IMR-90 (cell line): Measurements from ENCODE around the gene LRCH4.

Experiments used
- BHLHE40 ChIP-seq: fragments of 150-350 bp; IDR thresholded peaks from 2 replicates; pipeline ENCODE4 v1.6.1; 2016; ENCODE audit warnings: mild to moderate bottlenecking, low read depth, low read length
- CEBPB ChIP-seq: IDR thresholded peaks from 2 replicates; pipeline ENCODE4 v1.6.1; 2012; ENCODE audit warnings: low read depth, low read length, improper control_type of control experiment
- CHD1 ChIP-seq: IDR thresholded peaks from 2 replicates; pipeline ENCODE4 v1.6.1; 2012; ENCODE audit warnings: low read depth, low read length, improper control_type of control experiment
- CTCF ChIP-seq: conservative IDR thresholded peaks from 2 replicates; pipeline ENCODE4 v1.5.1; 2012; ENCODE audit warnings: mild to moderate bottlenecking, low read depth, low read length, improper control_type of control experiment
- FOS ChIP-seq: fragments of 150-350 bp; IDR thresholded peaks from 2 replicates; pipeline ENCODE4 v1.6.1; 2016; ENCODE audit warnings: low read depth, low read length
- MAFK ChIP-seq: IDR thresholded peaks from 2 replicates; pipeline ENCODE4 v1.6.1; 2012; ENCODE audit warnings: low read depth, low read length, improper control_type of control experiment
- MAZ ChIP-seq: IDR thresholded peaks from 2 replicates; pipeline ENCODE4 v1.6.1; 2012; ENCODE audit warnings: low read depth, mild to moderate bottlenecking, low read length, improper control_type of control experiment, moderate library complexity, borderline replicate concordance
- MXI1 ChIP-seq: IDR thresholded peaks from 2 replicates; pipeline ENCODE4 v1.6.1; 2012; ENCODE audit warnings: low read depth, mild to moderate bottlenecking, low read length, moderate library complexity, borderline replicate concordance
- POLR2A ChIP-seq: IDR thresholded peaks from 2 replicates; pipeline ENCODE4 v1.6.1; 2012; ENCODE audit warnings: mild to moderate bottlenecking, low read depth, low read length
- RAD21 ChIP-seq: IDR thresholded peaks from 2 replicates; pipeline ENCODE4 v1.6.1; 2012; ENCODE audit warnings: low read length, improper control_type of control experiment

GRCh38 chr7:100582650-100583049 is 3.3 kb downstream of the LRCH4 start:
- TF ChIP-seq POLR2A, result no peak
- no peak for TF ChIP-seq BHLHE40
- no peak for TF ChIP-seq CTCF
- no peak for TF ChIP-seq MAFK
- TF ChIP-seq CEBPB, result no peak
- TF ChIP-seq MAZ, result no peak
- TF ChIP-seq MXI1, result no peak
- no peak for TF ChIP-seq CHD1
- no peak for TF ChIP-seq FOS
- TF ChIP-seq RAD21, result no peak
